ENCODE data around the gene PFAS. TPM values are rescaled to one million over a fixed set of nuclear protein-coding genes. Genes with fewer than 3 reads are reported as not detected.

Gene PFAS
- total and polyA plus RNA-seq, 7 donors: 1.4 to 22.2 (median 4.9) TPM

DNA sequence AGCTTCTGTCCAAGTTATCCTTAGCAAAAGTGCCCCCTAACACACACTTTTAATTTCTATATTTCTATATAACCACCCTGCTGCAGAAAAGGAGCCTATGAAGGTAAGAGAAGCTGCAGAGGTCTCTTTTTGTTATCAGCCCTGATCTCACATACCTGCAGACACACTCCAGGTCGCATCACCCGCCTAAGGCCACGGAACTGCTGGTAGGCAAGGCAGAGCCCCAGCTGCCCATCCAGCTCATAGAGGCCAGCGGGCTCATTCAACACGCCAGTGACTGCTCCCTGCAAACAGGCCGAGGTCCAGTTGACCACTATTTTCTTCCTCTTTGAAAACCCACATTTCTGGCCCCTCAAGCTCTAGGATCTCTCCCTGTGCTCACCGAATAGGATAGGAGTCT is 13.4 kb upstream of the PFAS start:
- Histone ChIP-seq H3K36me3 (peaks cover 44 to 100% (median 79%) of the 10 kb centered on the region in 4 donors), H3K4me1 (no peaks in the 10 kb centered on the region), H3K4me3 (no peak overlapping the region), H3K27ac (no peak overlapping the region), H3K27me3 (no peaks in the 10 kb centered on the region), H3K9me3 (no peaks in the 10 kb centered on the region)
- 97% methylated on average over 7 of the region's 7 CpGs for WGBS, 2 donors
- no peak for TF ChIP-seq POLR2A (IDR thresholded peaks at IDR 0.05)
- no peak for TF ChIP-seq EP300 (IDR thresholded peaks at IDR 0.05)
- TF ChIP-seq CTCF (IDR thresholded peaks at IDR 0.05): no peak
- no peak for TF ChIP-seq POLR2AphosphoS5 (IDR thresholded peaks at IDR 0.05)
- DNase-seq: no peak
- intact Hi-C loops (cut with DNase I): no loop called here

DNA sequence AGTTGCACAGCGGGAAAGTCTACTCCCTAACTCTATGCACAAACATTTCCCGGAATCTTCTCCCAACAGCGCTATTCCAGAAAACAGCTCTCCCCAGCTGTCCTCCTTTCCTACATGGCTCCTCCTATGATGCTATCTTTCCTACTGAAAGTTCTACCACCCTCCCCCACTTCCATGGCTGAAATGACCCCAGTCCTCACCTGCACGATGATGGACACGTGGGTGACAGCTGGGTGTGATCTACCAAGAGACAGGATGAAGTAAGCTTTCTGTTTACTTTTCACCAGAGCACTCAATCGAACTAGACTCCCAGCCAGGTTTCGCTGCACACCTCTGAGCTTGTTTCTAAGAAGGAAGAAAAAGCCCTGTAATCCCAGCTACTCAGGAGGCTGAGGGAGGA is 11.9 kb upstream of the PFAS start:
- Histone ChIP-seq H3K27ac (no peak overlapping the region), H3K4me3 (no peak overlapping the region), H3K27me3 (no peaks in the 10 kb centered on the region), H3K36me3 (peaks cover 30 to 100% (median 67%) of the 10 kb centered on the region in 4 donors), H3K4me1 (no peaks in the 10 kb centered on the region), H3K9me3 (no peaks in the 10 kb centered on the region)
- TF ChIP-seq POLR2AphosphoS5 (IDR thresholded peaks at IDR 0.05) (no peak), EP300 (IDR thresholded peaks at IDR 0.05) (no peak), POLR2A (IDR thresholded peaks at IDR 0.05) (no peak), CTCF (IDR thresholded peaks at IDR 0.05) (no peak)
- DNase-seq: no peak
- intact Hi-C loops (cut with DNase I): no loop called here
- WGBS, 2 donors: 66 to 80% methylated on average over 7 of the region's 7 CpGs

DNA sequence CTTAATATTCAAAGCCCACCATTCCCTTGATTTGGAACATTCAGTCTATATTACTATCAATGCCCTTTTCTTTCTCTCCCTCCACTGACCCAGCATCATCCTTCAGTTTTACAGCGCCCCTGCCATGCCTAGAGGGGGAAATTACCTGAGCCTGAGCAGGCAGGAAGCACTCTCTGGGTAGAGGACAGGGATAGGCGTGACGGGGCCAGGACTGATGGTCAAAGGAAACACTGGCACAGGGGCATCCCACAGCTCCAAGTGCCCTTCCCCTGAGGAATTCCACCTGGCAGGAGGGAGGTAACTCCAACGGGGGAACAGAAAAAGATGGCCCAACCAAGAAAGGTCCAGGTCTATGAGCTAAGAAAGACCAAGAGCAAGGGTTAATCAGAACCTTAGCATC is 11.2 kb upstream of the PFAS start:
- 81 to 92% methylated on average over 4 of the region's 4 CpGs for WGBS, 2 donors
- Histone ChIP-seq H3K36me3 (peaks cover 26 to 99% (median 60%) of the 10 kb centered on the region in 4 donors), H3K4me3 (no peak overlapping the region)

GRCh38 chr17:8243827-8244226 is 5.3 kb upstream of the PFAS start:
- no peak for DNase-seq
- intact Hi-C loops (cut with DNase I): no loop called here
- no peak overlapping the region for H3K4me3 ChIP-seq
- TF ChIP-seq EP300 (IDR thresholded peaks at IDR 0.05) (no peak), POLR2AphosphoS5 (IDR thresholded peaks at IDR 0.05) (no peak), CTCF (IDR thresholded peaks at IDR 0.05) (no peak), POLR2A (IDR thresholded peaks at IDR 0.05) (no peak)
- H3K27me3 ChIP-seq: no peaks in the 10 kb centered on the region
- 82 to 91% methylated on average over 5 of the region's 5 CpGs for WGBS, 2 donors
- H3K4me1 ChIP-seq: peaks cover 0 to 23% (median 10%) of the 10 kb centered on the region in 4 donors
- H3K27ac ChIP-seq: no peak overlapping the region
- no peaks in the 10 kb centered on the region for H3K9me3 ChIP-seq
- H3K36me3 ChIP-seq: peaks cover 0 to 51% (median 12%) of the 10 kb centered on the region in 4 donors

More for the DNA sequence above, 11.2 kb upstream of the PFAS start:
- DNase-seq: no peak
- Histone ChIP-seq H3K4me1 (no peaks in the 10 kb centered on the region), H3K9me3 (no peaks in the 10 kb centered on the region), H3K27me3 (no peaks in the 10 kb centered on the region), H3K27ac (no peak overlapping the region)
- intact Hi-C loops (cut with DNase I): no loop called here
- TF ChIP-seq CTCF (IDR thresholded peaks at IDR 0.05) (no peak), POLR2AphosphoS5 (IDR thresholded peaks at IDR 0.05) (no peak), POLR2A (IDR thresholded peaks at IDR 0.05) (no peak), EP300 (IDR thresholded peaks at IDR 0.05) (no peak)

- Histone ChIP-seq H3K36me3 (peaks cover 0 to 41% (median 11%) of the 10 kb centered on the region in 4 donors), H3K27ac (no peak overlapping the region), H3K9me3 (no peaks in the 10 kb centered on the region), H3K4me1 (peaks cover 0 to 30% (median 14%) of the 10 kb centered on the region in 4 donors), H3K4me3 (no peak overlapping the region), H3K27me3 (no peaks in the 10 kb centered on the region)
- intact Hi-C loops (cut with DNase I): loop anchor here (5.0 kb wide), 1 partner anchor 138 kb away; the partner anchor contains the start of gene RPL26
- TF ChIP-seq EP300 (IDR thresholded peaks at IDR 0.05) (no peak), POLR2A (IDR thresholded peaks at IDR 0.05) (no peak), CTCF (IDR thresholded peaks at IDR 0.05) (no peak), POLR2AphosphoS5 (IDR thresholded peaks at IDR 0.05) (no peak)
- 98% methylated on average over 8 of the region's 8 CpGs for WGBS, 2 donors
- DNase-seq: no peak
These were observed 4.3 kb upstream of the PFAS start for GRCh38 chr17:8244768-8245167.
